K562 (cell line): ENCODE results near the gene MYO1E. TPM values are rescaled to one million over a fixed set of nuclear protein-coding genes. Genes with fewer than 3 reads are reported as not detected.

ENCODE experiments used
- BCL6 ChIP-seq: fragments of 250-450 bp; sonication (Bioruptor Pico); IDR thresholded peaks from 2 replicates; pipeline ENCODE4 v1.4.0; 2020
- CHCHD3 ChIP-seq: fragments of 250-450 bp; sonication (Bioruptor Pico); IDR thresholded peaks from 2 replicates; pipeline ENCODE4 v2.1.2; 2022; ENCODE audit warnings: mild to moderate bottlenecking
- CHD4 ChIP-seq: fragments of 200-600 bp; sonication (generic); IDR thresholded peaks from 3 replicates; pipeline ENCODE4 v1.6.1; 2012; ENCODE audit warnings: low read depth, mild to moderate bottlenecking, mixed read lengths, low read length, inconsistent platforms; ENCODE audit not compliant: insufficient read depth, insufficient replicate concordance, poor library complexity, severe bottlenecking
- DIDO1 ChIP-seq: fragments of 450-650 bp; IDR thresholded peaks from 2 replicates; pipeline ENCODE4 v1.6.1; 2016; ENCODE audit warnings: low read depth, missing biosample characterization, missing genetic modification characterization
- GTF2A2 ChIP-seq: IDR thresholded peaks from 2 replicates; pipeline ENCODE4 v1.6.1; 2016; ENCODE audit warnings: mild to moderate bottlenecking, missing genetic modification characterization, missing compliant biosample characterization
- KDM4B ChIP-seq, 2 experiments: fragments of 450-650 bp in 1 of 2; sonication (generic) in 1 of 2; IDR thresholded peaks; 2 replicates each; pipeline ENCODE4 v1.6.1; 2016 to 2017; ENCODE audit warnings: borderline replicate concordance in 2 of 2, antibody characterized with exemption in 1 of 2, low read depth in 1 of 2, mild to moderate bottlenecking in 1 of 2
- KHSRP ChIP-seq: fragments of 450-650 bp; IDR thresholded peaks from 2 replicates; pipeline ENCODE4 v1.6.1; 2017
- PML ChIP-seq: IDR thresholded peaks from 2 replicates; pipeline ENCODE4 v1.6.1; 2012; ENCODE audit warnings: low read length, inconsistent platforms
- POLR2B ChIP-seq: fragments of 450-650 bp; IDR thresholded peaks from 2 replicates; pipeline ENCODE4 v1.6.1; 2018; ENCODE audit warnings: low read depth; ENCODE audit not compliant: partially characterized antibody
- TAF7 ChIP-seq: fragments of 450-650 bp; IDR thresholded peaks from 2 replicates; pipeline ENCODE4 v1.6.1; 2016; ENCODE audit warnings: missing genetic modification characterization, missing compliant biosample characterization
- ZKSCAN3 ChIP-seq: fragments of 250-450 bp; sonication (Bioruptor Pico); IDR thresholded peaks from 2 replicates; pipeline ENCODE4 v1.4.0; 2020
- ZNF282 ChIP-seq: sonication (generic); formaldehyde crosslinking; IDR thresholded peaks from 2 replicates; pipeline ENCODE4 v1.8.1; 2023; ENCODE audit warnings: missing genetic modification reagents
- polyA plus RNA-seq, 8 experiments: library from polyadenylated mRNA; depleted of rRNA in 4 of 8; stranded (reverse) in 5 of 8; unstranded in 3 of 8; fragments of >200 nt; fragmentation: Nextera tagmentation in 2 of 8; fragmentation: Illumina TruSeq in 1 of 8; extraction: Ambion mirVana in 2 of 8; extraction: Trizol in 1 of 8; gene quantifications; 2 replicates each; pipeline versions ENCODE4 v1.2.1 to v1.2.3, GENCODE V29; 2011 to 2014; ENCODE audit warnings: inconsistent platforms in 1 of 8, missing spikeins in 1 of 8
- total RNA-seq, 7 experiments: library from RNA; depleted of rRNA in 6 of 7; stranded (reverse); fragments of >200 nt in 6 of 7; fragmentation: Illumina TruSeq in 2 of 7; extraction: Trizol in 2 of 7; gene quantifications; 2 replicates each; pipeline versions ENCODE4 v1.2.1 to v1.2.3, GENCODE V29; 2011 to 2021; ENCODE audit warnings: low replicate concordance in 1 of 7
- TF ChIP-seq, protein P1 (sequence below): fragments of 250-450 bp; sonication (Bioruptor Pico); IDR thresholded peaks from 2 replicates; pipeline ENCODE4 v1.5.0; 2020; ENCODE audit warnings: mild to moderate bottlenecking, borderline replicate concordance
- TF ChIP-seq, protein P2 (sequence below): fragments of 450-650 bp; formaldehyde crosslinking; IDR thresholded peaks from 2 replicates; pipeline ENCODE4 v1.4.0; 2020; ENCODE audit warnings: mild to moderate bottlenecking, moderate library complexity
- TF ChIP-seq, protein P3 (sequence below): fragments of 250-450 bp; sonication (Bioruptor Pico); IDR thresholded peaks from 2 replicates; pipeline ENCODE4 v1.5.0; 2021; ENCODE audit warnings: mild to moderate bottlenecking, moderate library complexity
- TF ChIP-seq, protein P4 (sequence below): fragments of 200-800 bp; sonication (Bioruptor generic); IDR thresholded peaks from 2 replicates; pipeline ENCODE4 v1.6.1; 2016; ENCODE audit warnings: missing genetic modification characterization, missing compliant biosample characterization

Gene MYO1E
- total and polyA plus RNA-seq, 9 of the 15 experiments (the other 6 are each of a cell fraction or from before 2014, with no cell fraction given) = under 0.01 to 0.44 (median 0.01) TPM; not detected in 6

DNA sequence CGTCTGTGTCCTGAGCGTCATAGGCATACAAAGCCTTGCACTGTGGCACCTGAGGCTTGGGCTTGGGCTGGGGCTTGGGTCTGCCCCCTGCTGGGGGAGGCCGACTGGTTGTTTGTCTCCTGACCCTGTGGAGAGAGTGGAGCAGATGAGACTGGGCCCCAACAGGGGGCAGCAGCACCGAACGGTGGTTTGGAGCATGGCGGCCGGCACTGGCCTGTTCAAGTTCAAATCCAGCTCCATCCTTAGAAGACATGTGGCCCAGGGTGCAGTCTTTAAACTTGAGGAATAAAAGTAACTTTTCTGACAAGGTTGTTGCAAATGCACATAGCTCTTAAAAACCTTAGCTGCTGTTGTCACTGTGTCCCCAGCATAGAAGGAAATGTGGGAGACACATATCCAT lies 234.4 kb downstream of the MYO1E start (continued):
- no peak for TF ChIP-seq ZNF282 (CRISPR knock-in tag)
- TF ChIP-seq POLR2B = no peak
- no peak for TF ChIP-seq ZKSCAN3 (CRISPR knock-in tag)
- TF ChIP-seq KHSRP = no peak
- TF ChIP-seq, protein P1, sequence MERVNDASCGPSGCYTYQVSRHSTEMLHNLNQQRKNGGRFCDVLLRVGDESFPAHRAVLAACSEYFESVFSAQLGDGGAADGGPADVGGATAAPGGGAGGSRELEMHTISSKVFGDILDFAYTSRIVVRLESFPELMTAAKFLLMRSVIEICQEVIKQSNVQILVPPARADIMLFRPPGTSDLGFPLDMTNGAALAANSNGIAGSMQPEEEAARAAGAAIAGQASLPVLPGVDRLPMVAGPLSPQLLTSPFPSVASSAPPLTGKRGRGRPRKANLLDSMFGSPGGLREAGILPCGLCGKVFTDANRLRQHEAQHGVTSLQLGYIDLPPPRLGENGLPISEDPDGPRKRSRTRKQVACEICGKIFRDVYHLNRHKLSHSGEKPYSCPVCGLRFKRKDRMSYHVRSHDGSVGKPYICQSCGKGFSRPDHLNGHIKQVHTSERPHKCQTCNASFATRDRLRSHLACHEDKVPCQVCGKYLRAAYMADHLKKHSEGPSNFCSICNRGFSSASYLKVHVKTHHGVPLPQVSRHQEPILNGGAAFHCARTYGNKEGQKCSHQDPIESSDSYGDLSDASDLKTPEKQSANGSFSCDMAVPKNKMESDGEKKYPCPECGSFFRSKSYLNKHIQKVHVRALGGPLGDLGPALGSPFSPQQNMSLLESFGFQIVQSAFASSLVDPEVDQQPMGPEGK = no peak
- TF ChIP-seq TAF7 (tag) = no peak
- TF ChIP-seq CHD4 = no peak
- TF ChIP-seq, protein P2, sequence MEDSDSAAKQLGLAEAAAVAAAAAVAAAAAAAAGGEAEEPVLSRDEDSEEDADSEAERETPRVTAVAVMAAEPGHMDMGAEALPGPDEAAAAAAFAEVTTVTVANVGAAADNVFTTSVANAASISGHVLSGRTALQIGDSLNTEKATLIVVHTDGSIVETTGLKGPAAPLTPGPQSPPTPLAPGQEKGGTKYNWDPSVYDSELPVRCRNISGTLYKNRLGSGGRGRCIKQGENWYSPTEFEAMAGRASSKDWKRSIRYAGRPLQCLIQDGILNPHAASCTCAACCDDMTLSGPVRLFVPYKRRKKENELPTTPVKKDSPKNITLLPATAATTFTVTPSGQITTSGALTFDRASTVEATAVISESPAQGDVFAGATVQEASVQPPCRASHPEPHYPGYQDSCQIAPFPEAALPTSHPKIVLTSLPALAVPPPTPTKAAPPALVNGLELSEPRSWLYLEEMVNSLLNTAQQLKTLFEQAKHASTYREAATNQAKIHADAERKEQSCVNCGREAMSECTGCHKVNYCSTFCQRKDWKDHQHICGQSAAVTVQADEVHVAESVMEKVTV (CRISPR knock-in tag) = peak; percentile 69
- TF ChIP-seq BCL6 (CRISPR knock-in tag) = no peak
- TF ChIP-seq CHCHD3 (CRISPR knock-in tag) = no peak
- TF ChIP-seq GTF2A2 (tag) = no peak
- TF ChIP-seq DIDO1 (tag) = no peak
- TF ChIP-seq, protein P3, sequence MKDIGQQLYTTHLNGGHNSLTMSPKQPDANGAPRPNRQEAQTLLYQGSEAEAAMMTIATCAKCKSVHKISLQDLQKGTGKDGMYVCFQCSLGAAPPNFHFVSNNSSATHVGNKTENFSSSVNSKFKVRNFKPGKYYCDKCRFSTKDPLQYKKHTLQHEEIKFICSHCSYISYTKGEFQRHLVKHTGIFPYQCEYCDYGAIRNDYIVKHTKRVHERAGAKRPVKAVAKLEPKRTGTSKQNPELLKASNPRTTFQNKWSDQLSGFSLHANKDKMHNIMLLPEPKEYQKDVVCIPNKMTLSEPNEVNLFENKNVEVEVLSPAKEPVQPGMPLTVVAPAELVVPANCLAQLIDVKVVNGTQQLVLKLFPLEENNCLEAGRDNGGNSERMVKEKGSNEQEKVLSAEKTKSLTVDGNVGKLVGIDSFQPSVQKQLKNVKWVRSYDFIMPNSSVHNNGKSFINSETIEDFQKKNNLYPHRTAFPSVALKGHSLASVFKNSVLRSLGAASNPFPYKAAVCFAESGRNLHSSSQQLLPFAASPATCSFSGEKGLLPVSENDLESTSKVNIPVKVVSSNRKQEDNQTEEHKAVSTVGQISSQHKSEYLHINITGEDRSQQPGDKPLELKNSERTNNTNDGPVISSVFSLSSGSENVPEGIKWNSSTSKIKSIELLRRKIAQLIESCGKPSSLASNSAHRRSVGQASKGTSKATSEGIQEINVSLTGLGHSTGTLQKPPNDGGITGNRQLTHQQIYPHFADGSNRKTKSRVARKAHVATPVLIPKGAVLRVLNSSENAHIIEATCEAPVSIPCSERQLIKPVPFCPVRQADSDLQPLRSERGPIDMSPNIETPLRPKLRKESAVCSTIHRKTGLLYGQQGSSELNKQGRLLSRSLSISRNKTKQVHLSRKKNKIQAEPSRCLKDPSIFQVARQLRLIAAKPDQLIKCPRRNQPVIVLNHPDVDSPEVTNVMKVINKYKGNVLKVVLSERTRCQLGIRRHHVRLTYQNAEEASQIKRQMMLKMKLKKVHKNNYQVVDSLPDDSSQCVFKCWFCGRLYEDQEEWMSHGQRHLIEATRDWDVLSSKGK (CRISPR knock-in tag) = no peak
- TF ChIP-seq, protein P4, sequence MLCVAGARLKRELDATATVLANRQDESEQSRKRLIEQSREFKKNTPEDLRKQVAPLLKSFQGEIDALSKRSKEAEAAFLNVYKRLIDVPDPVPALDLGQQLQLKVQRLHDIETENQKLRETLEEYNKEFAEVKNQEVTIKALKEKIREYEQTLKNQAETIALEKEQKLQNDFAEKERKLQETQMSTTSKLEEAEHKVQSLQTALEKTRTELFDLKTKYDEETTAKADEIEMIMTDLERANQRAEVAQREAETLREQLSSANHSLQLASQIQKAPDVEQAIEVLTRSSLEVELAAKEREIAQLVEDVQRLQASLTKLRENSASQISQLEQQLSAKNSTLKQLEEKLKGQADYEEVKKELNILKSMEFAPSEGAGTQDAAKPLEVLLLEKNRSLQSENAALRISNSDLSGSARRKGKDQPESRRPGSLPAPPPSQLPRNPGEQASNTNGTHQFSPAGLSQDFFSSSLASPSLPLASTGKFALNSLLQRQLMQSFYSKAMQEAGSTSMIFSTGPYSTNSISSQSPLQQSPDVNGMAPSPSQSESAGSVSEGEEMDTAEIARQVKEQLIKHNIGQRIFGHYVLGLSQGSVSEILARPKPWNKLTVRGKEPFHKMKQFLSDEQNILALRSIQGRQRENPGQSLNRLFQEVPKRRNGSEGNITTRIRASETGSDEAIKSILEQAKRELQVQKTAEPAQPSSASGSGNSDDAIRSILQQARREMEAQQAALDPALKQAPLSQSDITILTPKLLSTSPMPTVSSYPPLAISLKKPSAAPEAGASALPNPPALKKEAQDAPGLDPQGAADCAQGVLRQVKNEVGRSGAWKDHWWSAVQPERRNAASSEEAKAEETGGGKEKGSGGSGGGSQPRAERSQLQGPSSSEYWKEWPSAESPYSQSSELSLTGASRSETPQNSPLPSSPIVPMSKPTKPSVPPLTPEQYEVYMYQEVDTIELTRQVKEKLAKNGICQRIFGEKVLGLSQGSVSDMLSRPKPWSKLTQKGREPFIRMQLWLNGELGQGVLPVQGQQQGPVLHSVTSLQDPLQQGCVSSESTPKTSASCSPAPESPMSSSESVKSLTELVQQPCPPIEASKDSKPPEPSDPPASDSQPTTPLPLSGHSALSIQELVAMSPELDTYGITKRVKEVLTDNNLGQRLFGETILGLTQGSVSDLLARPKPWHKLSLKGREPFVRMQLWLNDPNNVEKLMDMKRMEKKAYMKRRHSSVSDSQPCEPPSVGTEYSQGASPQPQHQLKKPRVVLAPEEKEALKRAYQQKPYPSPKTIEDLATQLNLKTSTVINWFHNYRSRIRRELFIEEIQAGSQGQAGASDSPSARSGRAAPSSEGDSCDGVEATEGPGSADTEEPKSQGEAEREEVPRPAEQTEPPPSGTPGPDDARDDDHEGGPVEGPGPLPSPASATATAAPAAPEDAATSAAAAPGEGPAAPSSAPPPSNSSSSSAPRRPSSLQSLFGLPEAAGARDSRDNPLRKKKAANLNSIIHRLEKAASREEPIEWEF (CRISPR knock-in tag) = no peak
- TF ChIP-seq PML = no peak
- TF ChIP-seq KDM4B (IDR thresholded peaks at IDR 0.05; ENCODE audit: borderline replicate concordance in 2 of 2, low read depth in 1 of 2) = no peak
